HPDE6-E6E7 (cell line): ENCODE results near the gene EYS.
A peak's percentile ranks its signal among the peaks of the same experiment; 100 is the strongest.

Source experiments
- DNase-seq: peaks from one replicate; pipeline ENCODE4 v3.0.0; 2011; ENCODE audit warnings: missing footprints; ENCODE audit errors: extremely low spot score

Gene EYS

GRCh38 chr6:64622944-64623343, 1084.1 kb downstream of the EYS start:
- no peak for DNase-seq

GRCh38 chr6:64602993-64603392, 1104.0 kb downstream of the EYS start:
- DNase-seq, result no peak

- no peak for DNase-seq
Observed at GRCh38 chr6:64591676-64592036, 1115.4 kb downstream of the EYS start.

- DNase-seq, result no peak
Observed at GRCh38 chr6:64590965-64591675, 1115.9 kb downstream of the EYS start.

GRCh38 chr6:64589961-64590360, 1117.1 kb downstream of the EYS start:
- no peak for DNase-seq

GRCh38 chr6:64580346-64580745, 1126.7 kb downstream of the EYS start:
- DNase-seq, result peak; percentile 44

- no peak for DNase-seq
Observed at GRCh38 chr6:64553249-64553786, 1153.7 kb downstream of the EYS start.

GRCh38 chr6:64547594-64548268, 1159.3 kb downstream of the EYS start:
- no peak for DNase-seq

GRCh38 chr6:64539917-64540316, 1167.1 kb downstream of the EYS start:
- no peak for DNase-seq

GRCh38 chr6:64538722-64539121, 1168.3 kb downstream of the EYS start:
- no peak for DNase-seq

- DNase-seq, result no peak
Observed at GRCh38 chr6:64527899-64528298, 1179.1 kb downstream of the EYS start.

- no peak for DNase-seq
Observed at GRCh38 chr6:64522859-64523258, 1184.2 kb downstream of the EYS start.

- DNase-seq, result peak; percentile 75
Observed at GRCh38 chr6:64520050-64520449, 1187.0 kb downstream of the EYS start.

- no peak for DNase-seq
Observed at GRCh38 chr6:64516393-64516792, 1190.6 kb downstream of the EYS start.

- DNase-seq, result no peak
Observed at GRCh38 chr6:64507661-64508060, 1199.4 kb downstream of the EYS start.

GRCh38 chr6:64505312-64505711, 1201.7 kb downstream of the EYS start:
- peak; percentile 1 for DNase-seq

- DNase-seq, result no peak
Observed at GRCh38 chr6:64504503-64504902, 1202.5 kb downstream of the EYS start.

GRCh38 chr6:64502801-64503200, 1204.2 kb downstream of the EYS start:
- no peak for DNase-seq

GRCh38 chr6:64497634-64498033, 1209.4 kb downstream of the EYS start:
- no peak for DNase-seq

GRCh38 chr6:64489763-64490162, 1217.3 kb downstream of the EYS start:
- DNase-seq, result no peak

- no peak for DNase-seq
Observed at GRCh38 chr6:64486578-64487351, 1220.3 kb downstream of the EYS start.

GRCh38 chr6:64483956-64484499, 1223.0 kb downstream of the EYS start:
- DNase-seq, result no peak
